Stimulated activated CD4-positive, alpha-beta T cell treated with anti-CD3 and anti-CD28 coated beads, Interleukin-4, amount 100 ng/mL, for 1 hour (primary cell): ENCODE data around the gene VAX1.
"Not testable (repeated sequence)": the region's sequence is repeated elsewhere in the genome, so short reads cannot be mapped to it uniquely, and the experiment has no call there.

Source experiments
- DNase-seq: peaks from one replicate; pipeline ENCODE4 v3.0.0-alpha.2; 2020

Gene VAX1, protein sequence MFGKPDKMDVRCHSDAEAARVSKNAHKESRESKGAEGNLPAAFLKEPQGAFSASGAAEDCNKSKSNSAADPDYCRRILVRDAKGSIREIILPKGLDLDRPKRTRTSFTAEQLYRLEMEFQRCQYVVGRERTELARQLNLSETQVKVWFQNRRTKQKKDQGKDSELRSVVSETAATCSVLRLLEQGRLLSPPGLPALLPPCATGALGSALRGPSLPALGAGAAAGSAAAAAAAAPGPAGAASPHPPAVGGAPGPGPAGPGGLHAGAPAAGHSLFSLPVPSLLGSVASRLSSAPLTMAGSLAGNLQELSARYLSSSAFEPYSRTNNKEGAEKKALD

GRCh38 chr10:117137911-117138642 is at the start of gene VAX1:
TSS of gene VAX1 (minus strand) at chr10:117138270. CDS start at chr10:117138056, 214 bp downstream.
- no peak for DNase-seq

DNA sequence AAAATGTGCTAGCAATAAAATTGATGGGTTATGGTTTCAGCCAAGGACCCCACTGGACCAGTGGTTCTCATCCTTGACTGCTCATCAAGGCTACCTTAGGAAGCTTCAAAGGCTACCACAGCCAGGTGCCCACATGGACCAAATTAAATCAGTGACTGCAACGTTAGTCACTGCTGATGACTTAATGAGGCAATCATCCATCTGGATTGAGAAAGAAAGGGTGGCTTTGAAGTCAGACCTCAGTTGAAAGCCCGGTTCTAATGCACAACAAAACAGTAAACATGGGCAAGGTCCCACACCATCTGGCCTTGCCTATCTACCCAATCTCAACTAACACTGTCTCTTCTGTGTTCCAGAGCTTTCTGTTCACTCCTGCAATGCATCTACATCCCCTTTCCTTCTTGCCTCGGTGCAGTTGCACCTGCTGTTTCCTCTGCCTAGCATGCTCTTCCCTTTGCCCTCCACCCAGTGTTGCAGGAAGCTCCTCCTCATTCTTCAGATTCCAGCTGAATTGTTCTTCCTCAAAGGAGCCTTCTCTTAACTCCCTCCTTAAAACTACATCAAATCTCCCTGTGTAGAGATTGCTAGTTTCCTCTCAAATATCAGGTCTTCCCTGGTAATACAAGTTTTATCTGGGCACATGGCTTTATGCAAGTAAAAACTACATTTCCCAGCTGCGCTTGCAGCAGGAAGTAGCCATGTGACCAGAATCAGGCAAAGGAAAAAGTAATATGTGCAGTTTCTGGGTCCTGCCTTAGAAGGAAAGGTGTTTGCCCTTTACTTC is 49.0 kb upstream of the VAX1 start:
- DNase-seq, result no peak

- not testable (repeated sequence) for DNase-seq
These were observed 47.7 kb upstream of the VAX1 start for GRCh38 chr10:117185817-117186216.

- DNase-seq, result no peak
These were observed 46.8 kb upstream of the VAX1 start for GRCh38 chr10:117184821-117185220.

- DNase-seq, result no peak
These were observed 46.2 kb upstream of the VAX1 start for GRCh38 chr10:117184296-117184695.

GRCh38 chr10:117178190-117178589 is 40.1 kb upstream of the VAX1 start:
- DNase-seq, result no peak

DNA sequence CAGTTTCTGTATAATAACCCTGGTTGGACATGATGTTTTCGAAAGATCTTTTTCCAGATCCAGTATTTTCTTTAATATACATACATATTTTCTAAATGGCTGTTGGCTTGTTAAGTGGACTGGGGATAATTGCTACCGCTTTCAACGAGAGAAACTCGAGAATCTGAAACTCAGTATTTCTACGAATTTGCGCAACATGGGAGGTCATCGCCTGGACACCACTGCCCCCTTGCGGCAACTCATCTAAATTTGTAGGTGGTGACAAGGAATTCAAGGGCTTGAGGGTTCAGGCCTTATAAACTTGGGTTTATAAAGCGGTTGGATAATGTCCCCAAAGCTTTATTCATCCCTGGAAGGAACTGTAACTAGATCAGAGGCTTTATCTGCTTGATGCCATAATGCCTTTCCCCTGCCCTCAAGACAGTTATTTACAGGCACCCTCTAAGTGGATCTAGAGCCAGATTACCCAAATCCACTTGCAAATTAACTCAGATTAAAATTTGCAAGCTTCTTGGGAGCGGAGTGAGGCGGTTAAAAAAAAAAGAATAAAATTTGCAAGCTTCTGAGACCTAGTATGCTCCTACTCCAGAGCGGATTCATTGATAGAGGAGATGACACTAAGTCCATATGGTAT is 37.9 kb upstream of the VAX1 start:
- peak; percentile 81 for DNase-seq

GRCh38 chr10:117175215-117175900 is 37.3 kb upstream of the VAX1 start:
- DNase-seq, result peak; percentile 30

DNA sequence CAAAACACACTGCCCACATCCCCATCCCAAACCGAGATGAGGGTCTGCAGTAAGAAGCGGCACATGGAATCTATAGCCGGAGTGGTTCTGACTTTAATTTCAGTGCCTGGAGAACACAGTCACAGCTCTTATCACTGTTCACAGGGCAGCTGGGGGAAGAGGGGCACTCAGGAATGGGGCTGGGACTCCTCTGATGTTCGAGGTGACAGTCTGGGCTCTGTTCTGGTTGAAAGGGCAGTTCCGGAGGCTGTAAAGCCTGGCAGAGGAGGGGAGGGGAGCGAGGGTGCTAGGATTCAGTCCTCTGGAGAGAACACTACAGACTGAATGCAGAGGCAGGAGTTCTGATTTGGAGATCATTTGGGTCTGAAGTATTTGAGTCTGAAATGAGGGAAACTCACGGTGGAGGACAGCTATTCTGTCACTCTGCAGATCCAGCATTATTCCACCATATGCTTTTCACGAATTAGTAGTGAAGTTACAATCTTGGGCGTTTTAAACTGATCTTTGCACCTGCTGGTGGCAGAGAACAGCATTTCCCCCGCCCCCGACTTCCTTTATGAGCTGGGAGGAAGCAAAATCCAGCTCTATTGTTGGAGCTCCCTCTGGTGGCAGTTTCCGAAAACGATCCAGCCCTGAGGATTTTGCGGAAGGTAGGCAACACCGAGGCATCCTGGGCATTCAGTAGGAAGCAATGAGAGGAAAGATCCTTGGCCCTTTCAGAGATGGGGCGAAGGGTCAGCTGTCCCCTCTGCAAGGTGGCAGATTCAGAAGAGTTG is 36.6 kb upstream of the VAX1 start:
- peak; percentile 84 for DNase-seq

GRCh38 chr10:117170244-117170643 is 32.2 kb upstream of the VAX1 start:
- no peak for DNase-seq

DNA sequence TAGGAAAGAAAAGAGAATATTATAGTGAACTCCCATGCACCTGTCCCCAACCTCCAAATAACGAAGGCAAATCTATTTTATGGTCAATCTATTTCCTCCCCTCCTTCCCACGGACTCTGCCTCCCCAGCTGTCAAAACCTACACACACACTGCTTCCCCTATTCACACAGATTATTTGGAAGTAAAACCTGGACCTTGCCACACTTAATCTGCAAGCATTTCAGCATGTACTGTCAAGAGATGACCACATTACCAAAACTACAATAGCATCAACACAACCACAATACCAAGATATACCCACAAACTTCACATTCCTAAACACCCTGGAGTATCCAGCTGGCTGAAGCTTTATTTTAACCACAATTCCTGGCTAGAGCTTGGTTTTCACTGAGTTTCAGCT is 31.4 kb upstream of the VAX1 start:
- no peak for DNase-seq

- DNase-seq, result peak; percentile 3
These were observed 30.7 kb upstream of the VAX1 start for GRCh38 chr10:117168729-117169128.

GRCh38 chr10:117167789-117168674 is 30.0 kb upstream of the VAX1 start:
- peak; percentile 73 for DNase-seq

GRCh38 chr10:117167346-117167788 is 29.3 kb upstream of the VAX1 start:
- no peak for DNase-seq

GRCh38 chr10:117166418-117167345 is 28.6 kb upstream of the VAX1 start:
- no peak for DNase-seq

- peak; percentile 34 for DNase-seq
These were observed 27.7 kb upstream of the VAX1 start for GRCh38 chr10:117165538-117166417.

GRCh38 chr10:117164592-117165537 is 26.8 kb upstream of the VAX1 start:
- DNase-seq, result no peak
